ENCODE measurements around the gene ANXA2R.

Gene ANXA2R

DNA sequence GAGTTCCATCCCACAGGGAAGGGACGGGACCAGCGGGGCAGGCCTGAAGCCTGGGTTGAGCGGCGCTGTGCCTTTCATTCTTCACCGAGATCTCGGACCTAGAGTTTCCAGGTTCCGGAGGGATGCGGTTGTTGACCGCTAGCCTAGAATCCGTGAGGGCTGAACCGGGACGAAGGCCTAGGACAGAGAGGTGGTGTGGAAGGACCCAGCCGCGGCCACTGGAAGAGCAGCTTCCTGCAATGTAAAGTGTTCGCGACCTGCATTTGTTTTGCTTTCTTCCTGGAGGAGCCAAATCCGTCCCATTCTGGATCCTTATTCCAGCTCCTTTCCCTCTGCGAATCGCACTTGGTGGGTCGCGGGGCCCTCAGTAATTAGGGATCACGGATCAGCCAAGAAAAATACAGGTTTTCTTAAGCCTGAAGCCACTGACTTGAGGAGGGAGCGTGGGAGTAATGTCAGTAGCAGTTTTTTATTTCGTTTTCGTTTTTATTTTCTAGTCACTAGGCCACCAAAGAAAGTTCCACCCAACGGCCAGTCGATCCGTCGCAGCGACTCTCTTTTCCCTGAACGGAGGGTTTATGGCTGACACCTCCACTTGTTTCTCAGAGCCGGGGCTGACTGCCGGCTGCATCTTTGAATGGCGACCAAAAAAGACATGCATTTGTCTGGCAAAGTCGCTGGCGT lies 48.6 kb downstream of the ANXA2R start:
- H3K27ac ChIP-seq: peak overlapping the region; percentile 92 to 97
- H3K9me3 ChIP-seq: no peaks in the 10 kb centered on the region
- TF ChIP-seq, protein P1, sequence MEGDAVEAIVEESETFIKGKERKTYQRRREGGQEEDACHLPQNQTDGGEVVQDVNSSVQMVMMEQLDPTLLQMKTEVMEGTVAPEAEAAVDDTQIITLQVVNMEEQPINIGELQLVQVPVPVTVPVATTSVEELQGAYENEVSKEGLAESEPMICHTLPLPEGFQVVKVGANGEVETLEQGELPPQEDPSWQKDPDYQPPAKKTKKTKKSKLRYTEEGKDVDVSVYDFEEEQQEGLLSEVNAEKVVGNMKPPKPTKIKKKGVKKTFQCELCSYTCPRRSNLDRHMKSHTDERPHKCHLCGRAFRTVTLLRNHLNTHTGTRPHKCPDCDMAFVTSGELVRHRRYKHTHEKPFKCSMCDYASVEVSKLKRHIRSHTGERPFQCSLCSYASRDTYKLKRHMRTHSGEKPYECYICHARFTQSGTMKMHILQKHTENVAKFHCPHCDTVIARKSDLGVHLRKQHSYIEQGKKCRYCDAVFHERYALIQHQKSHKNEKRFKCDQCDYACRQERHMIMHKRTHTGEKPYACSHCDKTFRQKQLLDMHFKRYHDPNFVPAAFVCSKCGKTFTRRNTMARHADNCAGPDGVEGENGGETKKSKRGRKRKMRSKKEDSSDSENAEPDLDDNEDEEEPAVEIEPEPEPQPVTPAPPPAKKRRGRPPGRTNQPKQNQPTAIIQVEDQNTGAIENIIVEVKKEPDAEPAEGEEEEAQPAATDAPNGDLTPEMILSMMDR (IDR thresholded peaks at IDR 0.05): no peak
- no peaks in the 10 kb centered on the region for H3K27me3 ChIP-seq
- H3K36me3 ChIP-seq: no peaks in the 10 kb centered on the region
- peaks cover 0 to 5% (median 2%) of the 10 kb centered on the region in 4 donors for H3K4me1 ChIP-seq
- intact Hi-C loops (cut with DNase I; ENCODE audit: low total_unique reads): loop anchor here (5.0 kb wide), 2 partner anchors 39 to 131 kb away; partner anchors contain the start of gene ZNF131
- DNase-seq: peak in 1 of 2 donors; percentile 65
- peak overlapping the region; percentile 61 to 77 for H3K4me3 ChIP-seq

DNA sequence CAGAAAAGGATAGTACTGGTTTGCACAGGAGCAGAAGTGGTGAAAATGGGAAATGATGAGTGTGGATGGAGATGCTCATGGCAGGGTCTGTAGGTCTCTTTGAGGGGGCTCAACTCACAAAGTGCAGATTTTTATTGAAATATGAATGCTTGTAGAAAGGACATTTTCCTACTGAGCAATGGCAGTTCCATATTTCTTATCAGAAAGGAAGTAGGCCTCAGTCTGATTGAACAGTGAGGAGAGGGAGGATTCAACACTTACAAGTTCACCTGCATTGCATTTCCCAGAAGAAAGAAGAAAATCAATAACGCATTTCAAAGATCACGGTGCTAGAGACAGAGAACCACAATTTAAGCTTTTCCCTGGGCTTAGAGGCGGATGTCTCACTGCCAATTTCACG lies 49.2 kb downstream of the ANXA2R start:
- H3K9me3 ChIP-seq: no peaks in the 10 kb centered on the region
- DNase-seq: no peak
- TF ChIP-seq, protein P1 (IDR thresholded peaks at IDR 0.05): no peak
- H3K27me3 ChIP-seq: no peaks in the 10 kb centered on the region
- peak overlapping the region in 1 of 2 donors; percentile 77 for H3K4me3 ChIP-seq
- peak overlapping the region; percentile 92 to 97 for H3K27ac ChIP-seq
- no peaks in the 10 kb centered on the region for H3K36me3 ChIP-seq
- peaks cover 0 to 5% (median 2%) of the 10 kb centered on the region in 4 donors for H3K4me1 ChIP-seq
- intact Hi-C loops (cut with DNase I; ENCODE audit: low total_unique reads): loop anchor here (5.0 kb wide), 2 partner anchors 39 to 131 kb away; partner anchors contain the start of gene ZNF131
